Measurements from ENCODE around the gene TEPSIN.

TEPSIN gene

GRCh38 chr17:81267390-81268067 lies 28.7 kb upstream of the TEPSIN start:
- no peak for TF ChIP-seq CTCF (IDR thresholded peaks at IDR 0.05; ENCODE audit: low read depth, low read length, missing control alignments)
- H3K4me3 ChIP-seq (replicated peaks; ENCODE audit: low read depth, low read length), result no peak overlapping the region

GRCh38 chr17:81265576-81265975 lies 26.7 kb upstream of the TEPSIN start:
- no peak for TF ChIP-seq CTCF (IDR thresholded peaks at IDR 0.05; ENCODE audit: low read depth, low read length, missing control alignments)
- no peak for DNase-seq (ENCODE audit: extremely low read depth, low read depth)
- H3K4me3 ChIP-seq (replicated peaks; ENCODE audit: low read depth, low read length), result no peak overlapping the region

More at GRCh38 chr17:81267390-81268067, 28.7 kb upstream of the TEPSIN start:
- DNase-seq (ENCODE audit: extremely low read depth, low read depth), result no peak

- TF ChIP-seq CTCF (IDR thresholded peaks at IDR 0.05; ENCODE audit: low read depth, low read length, missing control alignments), result no peak
- H3K4me3 ChIP-seq (replicated peaks; ENCODE audit: low read depth, low read length), result no peak overlapping the region
Observed at GRCh38 chr17:81264640-81265039, 25.8 kb upstream of the TEPSIN start.

GRCh38 chr17:81263371-81264181 lies 24.7 kb upstream of the TEPSIN start:
- no peak for DNase-seq (ENCODE audit: extremely low read depth, low read depth)
- TF ChIP-seq CTCF (IDR thresholded peaks at IDR 0.05; ENCODE audit: low read depth, low read length, missing control alignments), result peak; percentile 3
- H3K4me3 ChIP-seq (replicated peaks; ENCODE audit: low read depth, low read length), result no peak overlapping the region

More at GRCh38 chr17:81264640-81265039, 25.8 kb upstream of the TEPSIN start:
- no peak for DNase-seq (ENCODE audit: extremely low read depth, low read depth)

- no peak overlapping the region for H3K4me3 ChIP-seq (replicated peaks; ENCODE audit: low read depth, low read length)
- TF ChIP-seq CTCF (IDR thresholded peaks at IDR 0.05; ENCODE audit: low read depth, low read length, missing control alignments), result no peak
- no peak for DNase-seq (ENCODE audit: extremely low read depth, low read depth)
Observed at GRCh38 chr17:81261582-81262336, 22.9 kb upstream of the TEPSIN start.

- no peak overlapping the region for H3K4me3 ChIP-seq (replicated peaks; ENCODE audit: low read depth, low read length)
- DNase-seq (ENCODE audit: extremely low read depth, low read depth), result no peak
- TF ChIP-seq CTCF (IDR thresholded peaks at IDR 0.05; ENCODE audit: low read depth, low read length, missing control alignments), result no peak
Observed at GRCh38 chr17:81261096-81261495, 22.2 kb upstream of the TEPSIN start.
